ENCODE results near the gene CDCA4. TPM values are rescaled to one million over a fixed set of nuclear protein-coding genes. Genes with fewer than 3 reads are reported as not detected.

The CDCA4 gene
- total and polyA plus RNA-seq, 2 donors (not counting 3 experiments of a cell fraction or from before 2014, with no cell fraction given), result 29.9 to 44.5 TPM

GRCh38 chr14:104999361-104999760 is 21.5 kb downstream of the CDCA4 start:
- no peak overlapping the region for H2AFZ ChIP-seq (ENCODE audit: low read depth, low read length)
- no peaks in the 10 kb centered on the region for H3K9me3 ChIP-seq (replicated peaks; ENCODE audit: control insufficient read depth, insufficient read depth, low read length)
- H3K27me3 ChIP-seq (ENCODE audit: control insufficient read depth in 2 of 2, insufficient read depth in 2 of 2, low read length in 2 of 2), result no peaks in the 10 kb centered on the region
- H4K20me1 ChIP-seq (replicated peaks; ENCODE audit: control insufficient read depth, extremely low read depth, insufficient read depth, low read length), result no peaks in the 10 kb centered on the region
- TF ChIP-seq, protein P1, sequence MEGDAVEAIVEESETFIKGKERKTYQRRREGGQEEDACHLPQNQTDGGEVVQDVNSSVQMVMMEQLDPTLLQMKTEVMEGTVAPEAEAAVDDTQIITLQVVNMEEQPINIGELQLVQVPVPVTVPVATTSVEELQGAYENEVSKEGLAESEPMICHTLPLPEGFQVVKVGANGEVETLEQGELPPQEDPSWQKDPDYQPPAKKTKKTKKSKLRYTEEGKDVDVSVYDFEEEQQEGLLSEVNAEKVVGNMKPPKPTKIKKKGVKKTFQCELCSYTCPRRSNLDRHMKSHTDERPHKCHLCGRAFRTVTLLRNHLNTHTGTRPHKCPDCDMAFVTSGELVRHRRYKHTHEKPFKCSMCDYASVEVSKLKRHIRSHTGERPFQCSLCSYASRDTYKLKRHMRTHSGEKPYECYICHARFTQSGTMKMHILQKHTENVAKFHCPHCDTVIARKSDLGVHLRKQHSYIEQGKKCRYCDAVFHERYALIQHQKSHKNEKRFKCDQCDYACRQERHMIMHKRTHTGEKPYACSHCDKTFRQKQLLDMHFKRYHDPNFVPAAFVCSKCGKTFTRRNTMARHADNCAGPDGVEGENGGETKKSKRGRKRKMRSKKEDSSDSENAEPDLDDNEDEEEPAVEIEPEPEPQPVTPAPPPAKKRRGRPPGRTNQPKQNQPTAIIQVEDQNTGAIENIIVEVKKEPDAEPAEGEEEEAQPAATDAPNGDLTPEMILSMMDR (IDR thresholded peaks at IDR 0.05; ENCODE audit: extremely low read depth in 1 of 2, insufficient read depth in 1 of 2, low read depth in 1 of 2, low read length in 2 of 2), result no peak
- TF ChIP-seq MYC (IDR thresholded peaks at IDR 0.05; ENCODE audit: low read depth, low read length) (no peak), FOS (IDR thresholded peaks at IDR 0.05; ENCODE audit: borderline replicate concordance, insufficient read depth, low read length) (no peak), JUN (IDR thresholded peaks at IDR 0.05; ENCODE audit: borderline replicate concordance, insufficient read depth, insufficient read length, low read depth) (no peak), POLR2AphosphoS5 (IDR thresholded peaks at IDR 0.05; ENCODE audit: insufficient read depth, low read depth, low read length) (no peak), EZH2 (IDR thresholded peaks at IDR 0.05; ENCODE audit: borderline replicate concordance, low read depth, low read length, severe bottlenecking) (no peak)
- POLR2A ChIA-PET, result no interaction called here
- no peak overlapping the region for H3K27ac ChIP-seq (ENCODE audit: insufficient read depth, low read depth, low read length)
- FAIRE-seq (no peak), DNase-seq (ENCODE audit: low read depth, low spot score) (no peak)
- no peak overlapping the region for H3K9ac ChIP-seq (replicated peaks; ENCODE audit: extremely low read depth, insufficient read depth, low read length)
- BruUV-seq (replicated peaks), result no TSS peak
- dilution Hi-C loops (cut with MboI; ENCODE audit: extremely low pct_ligation_motif_present, low sequenced_read_pairs) (no loop called here), intact Hi-C loops (cut with micrococcal nuclease) (no loop called here)
- no peak overlapping the region for H3K4me2 ChIP-seq (ENCODE audit: insufficient read depth, low read length)
- H3K79me2 ChIP-seq (ENCODE audit: control insufficient read depth, insufficient read depth, low read length), result no peaks in the 10 kb centered on the region
- H3K4me1 ChIP-seq (ENCODE audit: control insufficient read depth, extremely low read depth, insufficient read depth, low read length), result no peaks in the 10 kb centered on the region
- H3K36me3 ChIP-seq (ENCODE audit: control insufficient read depth in 2 of 2, extremely low read depth in 1 of 2, insufficient read depth in 2 of 2, low read length in 2 of 2), result no peaks in the 10 kb centered on the region
- CTCF ChIA-PET, result interaction anchor here (2.4 kb wide), 1 partner anchor 46 kb away, joined by 10 read pairs; no protein-coding TSS in a partner anchor
- H3K9me1 ChIP-seq (replicated peaks; ENCODE audit: control insufficient read depth, extremely low read depth, insufficient read depth, low read length), result no peaks in the 10 kb centered on the region
- no peak overlapping the region for H3K4me3 ChIP-seq (replicated peaks in 1 of 3; ENCODE audit: insufficient read depth in 1 of 3, low read depth in 1 of 3, low read length in 3 of 3)
